H1 (cell line): Measurements from ENCODE around the gene ANO9.

Experiments used
- ATF3 ChIP-seq: IDR thresholded peaks from 2 replicates; pipeline ENCODE4 v1.6.1; 2011; ENCODE audit warnings: low read depth, mild to moderate bottlenecking, low read length; ENCODE audit not compliant: insufficient read depth
- CREB1 ChIP-seq: IDR thresholded peaks from 2 replicates; pipeline ENCODE4 v1.6.1; 2012; ENCODE audit warnings: inconsistent platforms
- CTCF ChIP-seq, 3 experiments: IDR thresholded peaks; 1 replicate in 2 of 3; 2 replicates in 1 of 3; pipeline versions ENCODE4 v1.5.1 to v1.6.1; 2011; ENCODE audit warnings: low read length in 3 of 3, mild to moderate bottlenecking in 3 of 3, inconsistent platforms in 2 of 3, low read depth in 1 of 3, moderate library complexity in 1 of 3; ENCODE audit not compliant: insufficient read depth in 1 of 3; ENCODE audit errors: control extremely low read depth in 1 of 3
- KDM1A ChIP-seq: fragments of 200-600, 300-600 bp; sonication (generic); IDR thresholded peaks from 2 replicates; pipeline ENCODE4 v1.7.1; 2016; ENCODE audit warnings: mild to moderate bottlenecking, low read length, borderline replicate concordance
- NRF1 ChIP-seq: IDR thresholded peaks from 2 replicates; pipeline ENCODE4 v1.6.1; 2011; ENCODE audit warnings: mild to moderate bottlenecking, low read depth, low read length, improper control_type of control experiment
- POLR2AphosphoS5 ChIP-seq: IDR thresholded peaks from 2 replicates; pipeline ENCODE4 v1.6.1; 2011; ENCODE audit warnings: low read depth, low read length
- USF2 ChIP-seq: IDR thresholded peaks from 2 replicates; pipeline ENCODE4 v1.6.1; 2011; ENCODE audit warnings: low read length, improper control_type of control experiment

- TF ChIP-seq CTCF (IDR thresholded peaks at IDR 0.05; ENCODE audit: control extremely low read depth in 1 of 3, insufficient read depth in 1 of 3, low read depth in 1 of 3, low read length in 3 of 3) = no peak
- no peak for TF ChIP-seq POLR2AphosphoS5
- no peak for TF ChIP-seq NRF1
- TF ChIP-seq CREB1 = no peak
- TF ChIP-seq ATF3 = no peak
- TF ChIP-seq KDM1A = no peak
- TF ChIP-seq USF2 = no peak
Observed at GRCh38 chr11:380996-381395, 60.8 kb downstream of the ANO9 start.
